HEK293T (cell line): ENCODE measurements around the gene ERC2.

Source experiments
- ARNT ChIP-seq: fragments of 450-650 bp; IDR thresholded peaks from 2 replicates; pipeline ENCODE4 v1.6.1; 2017; ENCODE audit warnings: mild to moderate bottlenecking
- BHLHE40 ChIP-seq: fragments of 450-650 bp; IDR thresholded peaks from 2 replicates; pipeline ENCODE4 v1.6.1; 2016; ENCODE audit warnings: mild to moderate bottlenecking, moderate library complexity, borderline replicate concordance
- CTBP1 ChIP-seq: fragments of 450-650 bp; IDR thresholded peaks from 2 replicates; pipeline ENCODE4 v1.6.1; 2016; ENCODE audit warnings: borderline replicate concordance
- ELF4 ChIP-seq: fragments of 450-650 bp; IDR thresholded peaks from 2 replicates; pipeline ENCODE4 v1.6.1; 2017; ENCODE audit warnings: antibody characterized with exemption
- FOXK2 ChIP-seq: fragments of 450-650 bp; IDR thresholded peaks from 2 replicates; pipeline ENCODE4 v1.6.1; 2016; ENCODE audit warnings: mild to moderate bottlenecking
- FOXM1 ChIP-seq: fragments of 450-650 bp; IDR thresholded peaks from 2 replicates; pipeline ENCODE4 v1.6.1; 2017; ENCODE audit warnings: mild to moderate bottlenecking, borderline replicate concordance
- HDGF ChIP-seq: fragments of 450-650 bp; IDR thresholded peaks from 2 replicates; pipeline ENCODE4 v1.6.1; 2017; ENCODE audit warnings: antibody characterized with exemption, borderline replicate concordance
- L3MBTL2 ChIP-seq: fragments of 450-650 bp; conservative IDR thresholded peaks from 2 replicates; pipeline ENCODE4 v1.6.1; 2016; ENCODE audit warnings: mild to moderate bottlenecking
- PKNOX1 ChIP-seq: fragments of 450-650 bp; IDR thresholded peaks from 2 replicates; pipeline ENCODE4 v1.6.1; 2016
- SP1 ChIP-seq: fragments of 450-650 bp; IDR thresholded peaks from 2 replicates; pipeline ENCODE4 v1.6.1; 2017
- SUZ12 ChIP-seq: fragments of 450-650 bp; IDR thresholded peaks from 2 replicates; pipeline ENCODE4 v1.6.1; 2016; ENCODE audit warnings: mild to moderate bottlenecking
- TARDBP ChIP-seq: fragments of 450-650 bp; IDR thresholded peaks from 2 replicates; pipeline ENCODE4 v1.6.1; 2016
- ZNF384 ChIP-seq: fragments of 450-650 bp; IDR thresholded peaks from 2 replicates; pipeline ENCODE4 v1.6.1; 2016

GRCh38 chr3:56197991-56198390 is 270.3 kb downstream of the ERC2 start:
- no peak for TF ChIP-seq SUZ12
- TF ChIP-seq HDGF, result no peak
- TF ChIP-seq FOXK2, result no peak
- TF ChIP-seq ELF4, result no peak
- no peak for TF ChIP-seq BHLHE40
- TF ChIP-seq SP1, result no peak
- TF ChIP-seq ARNT, result no peak
- no peak for TF ChIP-seq TARDBP
- no peak for TF ChIP-seq PKNOX1
- TF ChIP-seq L3MBTL2, result no peak
- TF ChIP-seq CTBP1, result no peak
- no peak for TF ChIP-seq ZNF384
- no peak for TF ChIP-seq FOXM1
